HepG2 (cell line): ENCODE results near the gene CSNK2A1. TPM values are rescaled to one million over a fixed set of nuclear protein-coding genes. Genes with fewer than 3 reads are reported as not detected.

Source experiments
- ATAD3A ChIP-seq: sonication (generic); formaldehyde crosslinking; IDR thresholded peaks from 2 replicates; pipeline ENCODE4 v1.4.0; 2020; ENCODE audit warnings: missing genetic modification reagents
- MEIS1 ChIP-seq: sonication (generic); formaldehyde crosslinking; IDR thresholded peaks from 2 replicates; pipeline ENCODE4 v1.9.0; 2021; ENCODE audit warnings: mild to moderate bottlenecking, missing genetic modification reagents, moderate library complexity, borderline replicate concordance
- SNRNP70 ChIP-seq: fragments of 200-400 bp; formaldehyde crosslinking; IDR thresholded peaks from 2 replicates; pipeline ENCODE4 v1.6.1; 2017; ENCODE audit warnings: mild to moderate bottlenecking, low read depth, low read length, moderate library complexity
- STAT6 ChIP-seq: sonication (generic); formaldehyde crosslinking; IDR thresholded peaks from 2 replicates; pipeline ENCODE4 v1.4.0; 2020; ENCODE audit warnings: missing genetic modification reagents, mild to moderate bottlenecking, borderline replicate concordance
- TFDP2 ChIP-seq: sonication (generic); formaldehyde crosslinking; IDR thresholded peaks from 2 replicates; pipeline ENCODE4 v1.4.0; 2020; ENCODE audit warnings: missing genetic modification reagents
- U2AF2 ChIP-seq: fragments of 200-400 bp; formaldehyde crosslinking; IDR thresholded peaks from 2 replicates; pipeline ENCODE4 v1.6.1; 2017; ENCODE audit warnings: low read depth, mild to moderate bottlenecking, low read length
- ZFY ChIP-seq: sonication (generic); formaldehyde crosslinking; IDR thresholded peaks from 2 replicates; pipeline ENCODE4 v1.4.0; 2020; ENCODE audit warnings: missing genetic modification reagents
- ZNF34 ChIP-seq: sonication (generic); formaldehyde crosslinking; IDR thresholded peaks from 2 replicates; pipeline ENCODE4 v1.4.0; 2020; ENCODE audit warnings: mild to moderate bottlenecking, missing genetic modification reagents, borderline replicate concordance
- ZNF460 ChIP-seq: sonication (generic); formaldehyde crosslinking; IDR thresholded peaks from 2 replicates; pipeline ENCODE4 v1.5.1; 2020; ENCODE audit warnings: missing genetic modification reagents, mild to moderate bottlenecking, borderline replicate concordance
- ZNF501 ChIP-seq: sonication (generic); formaldehyde crosslinking; IDR thresholded peaks from 2 replicates; pipeline ENCODE4 v1.5.1; 2020; ENCODE audit warnings: mild to moderate bottlenecking, moderate library complexity, missing genetic modification reagents
- ZNF549 ChIP-seq: sonication (generic); formaldehyde crosslinking; IDR thresholded peaks from 2 replicates; pipeline ENCODE4 v1.5.0; 2020; ENCODE audit warnings: missing genetic modification reagents
- polyA plus RNA-seq, 8 experiments: library from polyadenylated mRNA; depleted of rRNA in 3 of 8; stranded (reverse) in 7 of 8; unstranded in 1 of 8; fragments of >200 nt; fragmentation: Illumina TruSeq in 4 of 8; extraction: Trizol in 4 of 8; gene quantifications; 2 replicates each; pipeline versions ENCODE4 v1.2.1 to v1.2.3, GENCODE V29; 2011 to 2016; ENCODE audit warnings: low read depth in 4 of 8, missing spikeins in 1 of 8, mixed read lengths in 1 of 8; ENCODE audit not compliant: insufficient read depth in 1 of 8
- total RNA-seq, 5 experiments: library from RNA; depleted of rRNA; stranded (reverse); fragments of >200 nt; fragmentation: Illumina TruSeq; extraction: Trizol; gene quantifications; 2 replicates each; pipeline ENCODE4 v1.2.3, GENCODE V29; 2016; ENCODE audit warnings: low read depth in 1 of 5
- TF ChIP-seq, protein P1 (sequence below), 2 experiments: sonication (generic) in 1 of 2; formaldehyde crosslinking in 1 of 2; IDR thresholded peaks; 2 replicates each; pipeline versions ENCODE4 v1.4.0 to v1.6.1; 2016 to 2020; ENCODE audit warnings: borderline replicate concordance in 1 of 2, low read depth in 1 of 2, mild to moderate bottlenecking in 1 of 2, missing genetic modification reagents in 1 of 2
- TF ChIP-seq, protein P2 (sequence below): sonication (generic); formaldehyde crosslinking; IDR thresholded peaks from 2 replicates; pipeline ENCODE4 v1.4.0; 2020; ENCODE audit warnings: mild to moderate bottlenecking, missing genetic modification reagents
- TF ChIP-seq, protein P3 (sequence below): IDR thresholded peaks from 2 replicates; pipeline ENCODE4 v1.6.1; 2018; ENCODE audit warnings: missing genetic modification reagents, mild to moderate bottlenecking, missing compliant biosample characterization

The CSNK2A1 gene
- total and polyA plus RNA-seq, 2 of the 13 experiments (the other 11 are each of a cell fraction or from before 2014, with no cell fraction given) = 153 to 231 TPM

GRCh38 chr20:561437-562231, 18.0 kb upstream of the CSNK2A1 start (continued):
- TF ChIP-seq, protein P1, sequence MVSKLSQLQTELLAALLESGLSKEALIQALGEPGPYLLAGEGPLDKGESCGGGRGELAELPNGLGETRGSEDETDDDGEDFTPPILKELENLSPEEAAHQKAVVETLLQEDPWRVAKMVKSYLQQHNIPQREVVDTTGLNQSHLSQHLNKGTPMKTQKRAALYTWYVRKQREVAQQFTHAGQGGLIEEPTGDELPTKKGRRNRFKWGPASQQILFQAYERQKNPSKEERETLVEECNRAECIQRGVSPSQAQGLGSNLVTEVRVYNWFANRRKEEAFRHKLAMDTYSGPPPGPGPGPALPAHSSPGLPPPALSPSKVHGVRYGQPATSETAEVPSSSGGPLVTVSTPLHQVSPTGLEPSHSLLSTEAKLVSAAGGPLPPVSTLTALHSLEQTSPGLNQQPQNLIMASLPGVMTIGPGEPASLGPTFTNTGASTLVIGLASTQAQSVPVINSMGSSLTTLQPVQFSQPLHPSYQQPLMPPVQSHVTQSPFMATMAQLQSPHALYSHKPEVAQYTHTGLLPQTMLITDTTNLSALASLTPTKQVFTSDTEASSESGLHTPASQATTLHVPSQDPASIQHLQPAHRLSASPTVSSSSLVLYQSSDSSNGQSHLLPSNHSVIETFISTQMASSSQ (IDR thresholded peaks at IDR 0.05; ENCODE audit: low read depth) = no peak
- TF ChIP-seq, protein P1 (CRISPR knock-in tag; IDR thresholded peaks at IDR 0.05; ENCODE audit: borderline replicate concordance) = no peak
- TF ChIP-seq ZNF549 (CRISPR knock-in tag) (no peak), ZNF34 (CRISPR knock-in tag) (no peak), SNRNP70 (no peak), ATAD3A (CRISPR knock-in tag) (no peak), TFDP2 (CRISPR knock-in tag) (no peak), MEIS1 (no peak), U2AF2 (no peak), ZNF501 (CRISPR knock-in tag) (peak; percentile 79), ZNF460 (CRISPR knock-in tag) (no peak), STAT6 (CRISPR knock-in tag) (0 out of 2 replicates have a peak, but pooled peaks have one; percentile 46), ZFY (CRISPR knock-in tag) (no peak; the same call in 1 of the 2 replicates)
- TF ChIP-seq, protein P2, sequence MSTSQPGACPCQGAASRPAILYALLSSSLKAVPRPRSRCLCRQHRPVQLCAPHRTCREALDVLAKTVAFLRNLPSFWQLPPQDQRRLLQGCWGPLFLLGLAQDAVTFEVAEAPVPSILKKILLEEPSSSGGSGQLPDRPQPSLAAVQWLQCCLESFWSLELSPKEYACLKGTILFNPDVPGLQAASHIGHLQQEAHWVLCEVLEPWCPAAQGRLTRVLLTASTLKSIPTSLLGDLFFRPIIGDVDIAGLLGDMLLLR = no peak; the same call in 1 of the 2 replicates
- TF ChIP-seq, protein P3, sequence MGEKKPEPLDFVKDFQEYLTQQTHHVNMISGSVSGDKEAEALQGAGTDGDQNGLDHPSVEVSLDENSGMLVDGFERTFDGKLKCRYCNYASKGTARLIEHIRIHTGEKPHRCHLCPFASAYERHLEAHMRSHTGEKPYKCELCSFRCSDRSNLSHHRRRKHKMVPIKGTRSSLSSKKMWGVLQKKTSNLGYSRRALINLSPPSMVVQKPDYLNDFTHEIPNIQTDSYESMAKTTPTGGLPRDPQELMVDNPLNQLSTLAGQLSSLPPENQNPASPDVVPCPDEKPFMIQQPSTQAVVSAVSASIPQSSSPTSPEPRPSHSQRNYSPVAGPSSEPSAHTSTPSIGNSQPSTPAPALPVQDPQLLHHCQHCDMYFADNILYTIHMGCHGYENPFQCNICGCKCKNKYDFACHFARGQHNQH (CRISPR knock-in tag) = no peak; the same call in 1 of the 2 replicates
